HG03439 (cell line): Measurements from ENCODE around the gene NF2.

ENCODE experiments used
- ATAC-seq: cut with Tn5 transposase; IDR thresholded peaks from one replicate; pipeline ENCODE4 v1.9.1; 2021; ENCODE audit warnings: mild to moderate bottlenecking, moderate library complexity; ENCODE audit not compliant: unreplicated experiment

NF2 gene

DNA sequence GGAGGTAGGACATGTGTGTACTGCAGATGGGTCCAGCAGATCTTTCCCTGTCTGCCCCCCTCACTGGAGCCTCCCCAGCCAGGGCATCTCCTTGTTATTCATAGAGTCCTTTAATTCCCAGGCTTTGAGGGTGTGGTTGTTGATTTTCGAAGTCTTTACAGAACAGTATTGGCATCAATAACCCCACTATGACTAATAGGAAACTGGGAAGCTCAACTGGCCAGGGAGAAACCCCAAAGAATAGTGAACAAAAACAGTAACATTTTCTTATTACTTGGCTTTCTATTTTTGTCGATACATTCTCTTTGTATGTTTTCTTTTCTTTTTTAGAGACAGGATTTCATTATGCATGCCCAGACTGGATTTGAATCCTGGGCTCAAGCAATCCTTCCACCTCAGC is 57.9 kb downstream of the NF2 start:
- ATAC-seq, result no peak

DNA sequence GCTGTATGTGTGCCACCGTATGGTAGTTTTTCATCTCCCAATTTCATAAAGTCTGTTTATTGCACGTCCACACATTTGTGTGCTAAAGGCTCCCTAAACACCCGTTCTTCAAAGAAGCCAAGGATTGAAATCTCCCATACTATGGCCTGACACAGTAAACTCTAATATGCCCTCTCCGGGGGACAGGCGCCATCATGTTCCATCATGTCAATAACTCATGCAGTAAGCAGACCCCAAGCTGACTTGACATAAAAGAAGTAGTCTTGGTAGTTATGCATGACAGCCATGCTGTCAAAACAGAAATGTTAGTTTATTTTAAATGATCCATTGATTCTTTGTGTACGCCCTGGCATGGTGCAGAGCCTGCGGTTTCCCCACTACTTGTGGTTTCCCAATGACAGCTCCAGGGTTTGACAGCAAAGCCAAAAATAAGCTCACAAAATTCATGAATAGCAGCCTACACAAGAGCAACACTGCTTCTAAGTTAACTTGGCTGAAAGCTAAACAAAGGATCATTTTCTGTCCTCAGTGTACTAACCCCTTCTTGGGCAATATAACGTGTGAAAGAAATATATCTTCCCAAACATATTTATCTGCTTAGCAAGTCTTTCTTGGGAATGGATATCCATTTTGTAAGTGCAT is 59.9 kb downstream of the NF2 start:
- no peak for ATAC-seq

DNA sequence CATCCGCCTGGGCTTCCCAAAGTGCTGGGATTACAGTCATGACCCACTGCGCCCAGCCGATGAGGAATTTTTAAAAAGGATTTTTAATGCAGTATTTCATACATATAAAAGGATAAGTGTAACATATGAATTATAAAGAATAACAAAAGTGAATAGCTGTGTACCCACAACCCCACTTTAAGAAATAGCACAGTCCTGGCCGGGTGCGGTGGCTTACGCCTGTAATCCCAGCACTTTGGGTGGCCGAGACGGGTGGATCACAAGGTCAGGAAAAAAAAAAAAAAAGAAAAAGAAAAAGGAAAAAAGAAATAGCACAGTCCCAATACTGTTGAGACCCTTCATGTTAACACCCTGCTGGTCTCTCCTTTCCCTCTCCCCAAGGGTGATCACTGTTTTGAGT is 62.1 kb downstream of the NF2 start:
- ATAC-seq, result no peak

DNA sequence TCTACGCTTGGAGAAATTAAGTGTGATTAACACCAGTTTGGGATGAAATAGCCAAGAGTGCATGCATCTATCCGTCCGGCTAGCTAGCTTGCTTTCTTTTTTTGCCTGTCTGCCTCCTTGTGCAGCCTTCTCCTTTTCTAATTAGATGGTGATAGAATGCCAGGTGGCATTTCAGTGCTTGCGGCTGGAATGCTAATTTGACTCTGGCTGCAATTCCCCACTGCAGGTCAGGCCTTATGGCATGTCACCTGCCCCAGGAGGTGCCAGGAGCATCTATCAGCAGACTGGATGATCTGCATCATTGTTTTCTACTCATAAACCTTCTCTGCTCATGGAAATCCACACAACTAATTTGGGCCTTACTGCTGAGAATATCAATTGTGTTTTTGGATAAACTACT is 65.2 kb downstream of the NF2 start:
- ATAC-seq, result no peak

DNA sequence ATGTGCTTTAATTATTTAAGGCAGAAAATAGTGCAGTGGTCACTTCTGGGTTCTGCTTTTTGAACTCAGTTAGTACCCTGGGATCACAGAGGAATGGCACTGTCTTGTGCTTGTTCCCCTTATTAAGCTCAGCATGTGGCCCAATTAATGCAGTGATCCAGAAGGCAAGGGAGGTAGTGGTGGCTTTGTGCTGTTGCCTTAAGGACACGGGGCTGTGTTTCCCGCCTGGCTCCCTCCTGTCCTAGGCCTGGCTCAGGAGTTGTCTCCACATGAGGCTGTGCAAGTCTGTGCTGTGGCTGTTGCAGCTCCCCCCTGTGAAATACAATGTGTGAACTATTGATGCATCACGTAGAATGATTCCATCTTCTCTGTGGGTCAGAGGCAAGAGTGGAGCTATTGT is 67.2 kb downstream of the NF2 start:
- no peak for ATAC-seq

DNA sequence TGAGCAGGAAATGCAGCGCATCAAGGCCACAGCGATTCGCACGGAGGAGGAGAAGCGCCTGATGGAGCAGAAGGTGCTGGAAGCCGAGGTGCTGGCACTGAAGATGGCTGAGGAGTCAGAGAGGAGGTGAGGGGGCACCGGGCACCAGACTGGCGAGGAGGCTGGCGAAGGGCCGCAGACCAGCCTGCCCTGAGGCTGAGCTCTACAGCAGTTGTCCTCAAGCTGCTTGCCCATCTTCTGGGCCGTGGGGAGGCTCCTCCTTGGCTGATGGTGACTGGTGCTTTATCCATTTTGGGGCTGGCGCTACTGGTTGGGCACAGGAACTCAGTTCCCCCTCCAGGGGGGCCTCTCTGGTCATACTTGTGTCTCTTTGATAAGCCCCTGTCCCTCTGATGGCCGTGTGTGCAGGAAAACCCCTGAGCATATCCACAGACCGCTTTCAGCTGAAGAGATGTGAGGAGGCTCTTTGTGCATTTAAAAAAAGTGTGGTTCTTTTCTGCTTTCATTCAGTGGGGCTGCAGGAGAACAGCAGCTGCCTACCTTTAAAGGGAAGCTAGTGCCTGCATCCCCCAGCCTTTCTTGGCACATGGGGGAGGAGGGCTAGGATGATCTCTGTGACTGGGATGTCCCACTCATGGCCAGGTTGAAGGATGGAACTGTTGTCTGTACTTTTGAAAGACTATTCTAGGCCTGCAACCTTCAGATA is 70.1 kb downstream of the NF2 start:
- no peak for ATAC-seq

DNA sequence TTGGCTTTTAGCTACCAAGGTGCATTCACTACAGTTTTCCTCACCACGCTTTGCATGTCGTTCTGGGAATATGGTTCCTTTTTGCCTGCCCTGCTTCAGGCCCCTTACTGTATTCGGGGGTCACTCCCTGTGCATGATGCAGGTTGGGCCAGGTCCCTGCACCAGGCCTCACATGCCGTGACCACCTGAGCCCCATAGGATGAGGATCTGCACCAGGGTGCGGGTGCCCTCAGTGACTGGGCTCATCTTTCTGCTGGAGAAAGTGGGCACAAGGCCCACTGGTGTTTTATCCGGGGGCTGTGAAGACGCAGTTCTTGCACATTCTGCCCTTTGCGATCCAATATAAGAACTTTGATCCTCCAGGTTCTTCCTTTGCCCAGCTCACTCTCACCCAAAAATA is 70.7 kb downstream of the NF2 start:
- ATAC-seq, result no peak

DNA sequence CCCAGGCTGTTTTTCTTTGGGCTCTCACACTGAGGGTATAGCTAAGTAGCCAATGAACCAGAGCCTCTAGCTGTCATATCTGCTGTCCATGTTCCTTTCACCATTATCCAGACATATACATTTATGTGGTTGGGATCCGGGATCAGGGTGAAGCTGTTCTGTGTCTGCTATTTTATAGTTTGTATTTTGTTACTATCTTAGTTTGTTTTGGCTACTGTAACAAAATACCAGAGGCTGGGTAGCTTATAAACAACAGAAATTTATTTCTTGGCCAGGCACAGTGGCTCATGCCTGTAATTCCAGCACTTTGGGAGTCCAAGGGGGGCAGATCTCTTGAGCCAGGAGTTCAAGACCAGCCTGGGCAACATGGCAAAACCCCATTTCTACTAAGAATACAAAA is 75.9 kb downstream of the NF2 start:
- no peak for ATAC-seq

DNA sequence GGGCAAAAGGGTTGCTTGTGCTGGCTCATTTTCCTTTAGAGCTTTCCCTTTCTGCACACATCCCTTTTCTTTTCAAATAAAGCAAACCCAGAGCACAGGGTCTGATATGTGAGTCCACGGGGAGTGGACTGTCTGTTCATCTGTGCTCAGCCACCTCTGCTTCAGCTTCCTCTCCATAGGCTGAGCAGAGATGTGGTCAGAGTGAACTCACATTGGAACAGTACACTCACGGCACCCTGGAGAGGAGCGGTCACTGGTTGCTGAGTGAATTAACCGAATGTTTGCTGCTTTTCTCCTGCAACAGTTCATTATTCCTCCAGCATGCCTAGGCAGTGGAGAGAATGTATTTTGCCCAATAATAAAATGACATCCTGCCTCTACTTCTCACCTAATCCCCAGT is 80.1 kb downstream of the NF2 start:
- no peak for ATAC-seq

DNA sequence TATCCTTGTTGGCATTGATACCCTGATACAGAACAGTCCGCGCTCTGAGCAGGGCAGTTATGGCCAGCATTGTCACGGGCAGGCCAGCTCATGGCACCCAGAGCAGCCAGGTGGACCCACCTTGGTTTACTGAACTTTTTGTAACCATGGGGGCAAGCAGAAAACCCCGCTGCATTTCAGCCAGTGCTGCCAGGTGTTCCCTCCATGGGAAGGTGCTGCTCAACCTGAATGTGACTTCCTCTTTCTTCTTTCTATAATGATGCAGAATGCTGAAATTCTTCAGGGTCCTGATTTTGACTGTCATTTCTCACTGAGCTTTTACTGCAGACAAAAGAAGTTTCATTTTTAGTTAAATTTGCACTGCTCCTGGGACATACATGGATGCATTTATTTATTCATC is 80.8 kb downstream of the NF2 start:
- no peak for ATAC-seq

DNA sequence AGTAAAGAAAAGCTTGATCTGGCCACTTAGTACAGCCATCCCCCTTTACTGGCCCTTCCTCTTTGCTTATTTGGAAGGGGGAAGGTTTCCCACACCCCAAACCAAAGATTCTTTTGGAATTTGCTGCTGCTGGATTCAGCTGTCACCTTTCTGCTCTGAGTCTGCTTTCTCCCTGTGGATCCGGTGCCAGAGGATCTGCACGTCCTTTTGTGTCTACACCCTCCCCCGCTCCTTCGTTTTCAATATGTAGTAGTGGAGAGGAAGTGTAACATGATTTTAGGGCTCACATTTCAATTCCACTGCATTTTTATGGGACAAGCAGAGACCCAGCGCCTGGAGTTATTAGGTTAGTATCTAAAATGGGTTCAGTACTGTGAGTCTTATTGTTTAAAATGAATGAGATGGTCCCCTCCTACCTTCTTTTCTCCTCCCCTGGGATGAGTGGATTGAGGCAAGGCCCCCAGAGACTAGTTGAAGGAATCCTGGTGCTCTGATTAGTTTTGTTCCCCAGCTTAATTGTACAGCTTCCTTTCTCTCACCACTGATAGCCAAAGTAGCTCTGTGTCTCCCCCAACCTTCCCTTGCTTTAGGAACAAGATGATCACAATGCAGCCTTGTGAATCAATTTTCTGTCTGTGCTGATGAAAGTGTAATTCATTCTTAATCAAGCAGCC is 85.9 kb downstream of the NF2 start:
- no peak for ATAC-seq

DNA sequence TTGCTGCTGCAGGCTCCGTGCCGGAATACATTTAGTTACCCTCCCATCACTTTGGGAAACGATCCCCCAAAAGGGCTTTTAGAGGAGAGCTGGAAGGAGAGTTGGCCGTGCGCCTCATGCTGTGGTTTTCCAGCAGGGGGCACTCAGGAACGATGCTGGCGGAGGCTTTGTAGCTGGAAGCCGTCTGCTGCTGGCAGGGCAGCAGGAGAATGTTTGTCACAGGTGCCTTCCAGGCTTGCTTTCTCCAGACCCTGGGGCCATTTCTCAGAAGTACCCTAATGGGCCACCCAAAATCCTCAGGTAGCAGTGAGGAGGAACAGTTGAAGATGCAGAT is 86.4 kb downstream of the NF2 start:
- ATAC-seq, result no peak

DNA sequence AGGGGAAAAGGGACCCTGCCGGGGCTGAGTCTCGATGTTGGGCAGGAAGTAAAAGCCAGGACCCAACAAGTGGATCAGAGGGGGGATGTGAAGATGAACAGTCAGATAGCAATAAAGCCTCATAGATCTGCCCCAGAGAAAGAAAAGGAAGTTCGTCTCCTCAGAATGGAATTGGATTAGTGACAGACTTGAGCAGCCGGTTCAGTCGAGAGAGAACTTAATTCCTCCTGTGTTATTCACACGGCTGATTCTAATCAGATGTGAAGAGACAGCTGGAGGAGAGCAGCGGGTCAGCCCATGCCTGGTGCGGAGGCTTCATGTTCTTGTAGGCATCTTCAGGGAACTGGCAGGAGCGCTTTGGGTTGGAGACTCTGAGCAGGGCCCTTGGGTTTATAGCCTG is 87.0 kb downstream of the NF2 start:
- ATAC-seq, result no peak

DNA sequence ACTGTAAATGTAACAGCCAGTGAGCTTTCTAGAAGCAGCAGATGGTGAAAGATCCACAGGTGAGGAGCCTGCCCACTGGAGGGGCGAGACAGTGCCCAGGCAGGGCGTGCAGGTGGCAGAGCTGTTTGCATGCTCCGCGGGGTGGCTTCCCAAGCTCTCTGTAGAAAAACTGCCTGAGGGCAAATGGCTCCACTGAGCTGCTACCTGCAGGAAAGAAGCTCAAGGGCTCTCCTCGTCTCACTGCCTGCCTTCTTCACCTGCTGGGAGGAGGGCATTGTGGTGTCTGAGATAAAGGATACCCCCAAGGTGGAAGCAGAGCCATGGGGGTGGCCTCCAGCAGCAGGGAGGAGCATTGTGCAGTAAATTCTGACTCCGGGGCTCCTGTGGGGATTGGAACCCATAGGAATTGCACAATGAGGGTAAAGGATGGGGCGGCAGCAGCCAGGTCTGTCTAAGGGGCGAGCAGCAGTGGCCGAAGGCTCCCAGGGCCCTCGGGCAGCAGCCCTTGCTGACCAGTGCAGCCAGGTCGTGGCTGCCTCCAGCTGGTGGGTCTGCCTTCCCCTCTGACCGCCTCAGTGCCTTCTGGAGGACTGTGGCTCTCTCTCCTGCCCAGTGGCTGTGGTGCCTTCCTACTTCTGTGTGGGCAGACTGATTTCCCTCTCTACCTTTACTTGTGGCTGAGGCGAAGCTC is 88.3 kb downstream of the NF2 start:
- no peak for ATAC-seq

DNA sequence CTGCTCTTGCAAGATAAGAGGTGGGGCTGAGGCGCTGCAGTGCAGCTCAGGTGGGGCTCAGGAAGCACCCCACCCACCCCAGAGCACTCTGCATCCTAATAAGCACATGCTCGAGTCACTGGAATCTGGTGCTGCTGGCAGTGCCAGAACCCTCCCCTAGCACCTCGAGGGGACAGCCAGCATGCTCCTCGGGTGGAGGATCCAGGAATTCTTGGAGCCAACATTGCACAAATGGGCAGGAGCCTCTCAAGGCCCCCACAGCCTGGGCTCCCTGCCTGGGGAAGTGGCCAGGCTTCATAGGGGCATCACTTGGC is 88.9 kb downstream of the NF2 start:
- no peak for ATAC-seq

DNA sequence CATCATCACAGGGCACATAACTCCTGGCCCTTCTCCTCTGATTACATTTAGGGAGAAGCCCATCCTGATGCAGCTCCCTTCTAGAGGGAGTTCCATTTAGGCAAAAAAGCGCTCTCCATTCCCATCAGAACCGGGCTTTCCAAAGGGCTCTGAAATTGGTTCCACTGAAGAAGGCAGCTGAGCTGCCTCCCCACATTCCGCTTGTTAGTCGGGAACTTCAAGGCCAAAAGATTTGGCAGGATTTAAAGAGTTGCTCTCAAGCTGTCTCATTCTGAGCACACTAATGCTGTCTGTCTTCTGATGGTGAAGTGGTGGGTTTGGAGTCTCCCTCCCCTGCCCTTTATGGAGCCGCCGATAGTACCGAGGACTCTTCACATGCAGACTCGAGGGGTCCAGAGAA is 89.7 kb downstream of the NF2 start:
- no peak for ATAC-seq

DNA sequence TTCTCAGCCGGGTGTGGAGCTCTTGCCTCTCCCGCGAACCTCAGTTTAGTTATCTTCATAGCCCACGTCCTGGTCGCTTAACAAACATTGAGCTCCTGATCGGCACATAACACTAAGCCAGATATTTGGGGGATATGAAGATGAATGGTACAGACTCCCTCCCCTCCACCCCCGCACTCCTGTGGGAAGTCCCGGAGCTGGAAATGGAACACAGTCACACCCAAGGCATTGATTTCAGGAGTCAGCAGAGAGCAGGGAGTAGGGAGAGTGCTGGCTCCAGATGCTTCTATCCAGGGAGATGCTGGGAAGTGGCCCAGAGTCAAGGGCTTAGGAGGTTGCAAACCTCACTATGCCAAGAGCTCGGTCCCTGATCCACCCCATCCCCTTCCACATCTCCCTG is 90.2 kb downstream of the NF2 start:
- ATAC-seq, result no peak

DNA sequence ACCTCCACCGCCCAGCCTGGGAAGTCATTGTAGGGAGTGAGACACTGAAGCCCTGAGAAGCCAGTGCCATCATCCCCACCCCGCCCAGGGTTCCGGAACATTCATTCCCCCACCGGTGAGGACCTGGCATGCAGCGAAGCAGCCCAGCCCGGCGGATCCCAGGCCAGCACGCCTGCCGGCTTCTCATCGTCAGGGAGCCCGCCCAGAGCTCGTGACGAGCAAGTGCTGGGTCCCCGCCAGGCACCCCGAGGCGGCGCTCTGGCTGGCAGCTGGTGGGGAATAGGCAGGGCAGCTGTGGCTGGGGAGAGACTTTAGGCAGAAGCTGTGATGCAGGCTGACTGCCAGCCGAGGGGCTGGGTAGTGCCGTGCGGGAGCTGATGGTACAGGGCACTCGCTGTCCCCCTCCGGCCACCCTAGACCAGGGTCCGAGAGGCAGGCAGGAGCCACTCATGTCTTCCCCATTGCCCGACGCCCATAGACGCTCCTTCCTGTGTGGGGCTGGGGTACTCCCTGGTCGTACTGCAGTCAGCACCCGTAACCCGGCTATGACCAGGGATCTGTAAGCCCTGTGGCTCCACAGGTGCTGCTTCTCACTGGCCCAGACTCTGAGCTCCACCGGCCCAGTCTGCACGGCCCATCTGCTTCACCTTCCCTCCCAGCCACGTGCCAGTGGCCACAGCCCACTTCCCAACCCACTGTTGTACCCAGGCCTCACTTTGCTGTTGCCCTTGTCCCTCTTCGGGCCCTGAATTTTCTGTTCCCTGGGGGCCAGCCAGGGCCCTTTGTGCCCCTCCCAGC is 91.9 kb downstream of the NF2 start:
- ATAC-seq, result no peak

DNA sequence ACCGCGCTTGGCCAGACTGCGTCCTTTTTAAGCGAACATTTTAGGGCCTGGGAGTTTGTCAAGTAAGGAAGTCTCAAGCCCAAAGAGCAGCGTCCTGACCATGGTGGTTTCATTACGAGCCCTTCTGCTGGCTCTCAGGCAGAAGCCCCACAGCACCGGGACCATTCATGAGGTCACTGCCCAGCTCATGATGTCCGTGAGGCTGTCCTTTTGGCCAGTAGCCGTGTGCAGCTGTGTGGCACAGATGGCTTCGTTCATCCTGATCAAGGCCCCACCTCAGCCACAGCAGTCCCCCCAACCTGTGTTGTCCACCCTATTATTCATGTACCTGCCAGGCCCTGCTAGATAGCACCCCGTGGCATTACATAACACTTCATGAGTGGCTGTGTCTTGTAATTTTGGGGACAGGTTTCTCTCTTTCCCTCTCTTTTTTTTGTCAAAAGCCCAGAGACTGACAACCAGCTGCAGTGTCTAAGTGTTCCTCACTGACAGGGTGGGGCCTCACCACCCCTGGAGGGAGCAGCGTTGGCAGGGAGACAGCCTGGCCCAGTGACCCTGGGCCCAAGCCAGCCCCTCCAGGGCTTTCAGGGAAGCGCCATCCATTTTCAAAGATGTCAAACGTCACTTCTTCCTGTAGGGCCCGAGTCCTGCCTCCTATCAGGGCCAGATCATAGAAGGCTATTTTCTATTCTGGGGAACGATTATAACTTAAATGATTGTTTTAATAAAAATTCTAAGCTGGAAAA is 94.6 kb downstream of the NF2 start:
- ATAC-seq, result no peak

DNA sequence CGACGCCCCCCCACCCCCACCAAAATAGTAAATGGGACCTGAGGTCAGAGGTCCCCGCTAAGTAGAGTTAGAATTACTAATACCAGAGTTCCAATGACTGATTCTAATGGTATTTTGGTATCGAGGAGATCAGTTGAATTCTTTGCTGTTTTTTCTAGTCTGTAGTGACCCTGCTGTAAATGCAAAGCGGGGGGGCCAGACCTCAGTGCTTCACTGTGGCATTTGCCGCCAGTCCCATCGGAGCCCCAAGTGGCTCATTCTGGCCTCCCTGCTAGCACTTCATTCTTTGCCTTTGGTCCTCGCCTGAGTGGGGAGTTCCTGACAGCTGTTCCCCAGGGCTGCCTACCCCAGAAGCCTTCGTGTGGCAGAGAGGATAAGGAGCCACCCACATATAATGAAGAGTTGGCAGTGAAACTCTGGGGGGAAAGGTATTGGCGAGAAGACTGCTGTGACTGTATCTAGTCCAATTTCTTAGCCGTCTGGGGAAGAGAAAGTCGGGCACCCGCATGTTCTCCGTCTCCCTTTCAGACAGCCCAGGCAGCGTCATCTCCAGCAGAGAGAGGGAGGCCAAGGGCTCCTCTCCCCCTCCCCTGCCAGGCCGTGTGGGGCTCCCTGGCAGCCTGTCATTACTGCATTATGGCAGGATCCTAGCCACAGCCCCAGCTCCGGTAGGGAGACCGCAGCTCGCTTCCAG is 96.9 kb downstream of the NF2 start:
- ATAC-seq, result no peak
